IMR-90 (cell line): ENCODE data around the gene MEIS1. TPM values are rescaled to one million over a fixed set of nuclear protein-coding genes. Genes with fewer than 3 reads are reported as not detected.

Experiments
- ATAC-seq: fragments of 200-7000 bp; cut with Tn5 transposase; 2 replicates; pipeline ENCODE4 v1.9.1; 2020; ENCODE audit warnings: low read depth, mild to moderate bottlenecking, moderate library complexity
- BruUV-seq: library from RNA; stranded (reverse); fragments of 400-500 nt; replicated peaks from 2 replicates; lab custom pipeline; 2021; lab: Mats Ljungman, UMichigan
- CTCF ChIA-PET: fragments of 300-600 bp; formaldehyde crosslinking; extraction: SDS; loops from one replicate; lab custom pipeline; 2021; ENCODE audit warnings: antibody characterized with exemption; lab: Yijun Ruan, JAX
- POLR2A ChIA-PET: fragments of 300-600 bp; sonication (Branson Sonifier 250); formaldehyde crosslinking; loops from one replicate; lab custom pipeline; 2022; ENCODE audit warnings: antibody characterized with exemption; ENCODE audit not compliant: unreplicated experiment; lab: Charles Lee
- DNase-seq: peaks from one replicate; pipeline ENCODE4 v3.0.0; 2013
- H2AFZ ChIP-seq: replicated peaks from 2 replicates; pipeline ENCODE3; 2013; ENCODE audit warnings: low read length, mild to moderate bottlenecking; ENCODE audit not compliant: poor library complexity
- H2AK5ac ChIP-seq: 2 replicates; pipeline ENCODE4 v1.6.1; 2013; ENCODE audit warnings: low read depth, low read length, inconsistent platforms
- H2AK9ac ChIP-seq: replicated peaks from 2 replicates; pipeline ENCODE3; 2013; ENCODE audit warnings: mild to moderate bottlenecking, low read depth, low read length, moderate library complexity; ENCODE audit not compliant: poor library complexity
- H2BK120ac ChIP-seq: 2 replicates; pipeline ENCODE4 v1.6.1; 2013; ENCODE audit warnings: low read depth, low read length, inconsistent platforms
- H2BK15ac ChIP-seq: 3 replicates; pipeline ENCODE4 v1.6.1; 2013; ENCODE audit warnings: low read depth, low read length, inconsistent platforms
- H2BK20ac ChIP-seq: 2 replicates; pipeline ENCODE4 v1.6.1; 2013; ENCODE audit warnings: low read depth, mild to moderate bottlenecking, inconsistent platforms, low read length, moderate library complexity
- H2BK5ac ChIP-seq: 2 replicates; pipeline ENCODE4 v1.6.1; 2013; ENCODE audit warnings: mild to moderate bottlenecking, low read depth, low read length, inconsistent platforms; ENCODE audit not compliant: poor library complexity, severe bottlenecking
- H3K14ac ChIP-seq: replicated peaks from 2 replicates; pipeline ENCODE4 v1.6.1; 2013; ENCODE audit warnings: low read depth, low read length, inconsistent platforms
- H3K18ac ChIP-seq: 2 replicates; pipeline ENCODE4 v1.6.1; 2013; ENCODE audit warnings: low read depth, low read length, control low read depth
- H3K23ac ChIP-seq: 2 replicates; pipeline ENCODE4 v1.6.1; 2013; ENCODE audit warnings: low read depth, low read length, inconsistent platforms
- H3K27ac ChIP-seq: 2 replicates; pipeline ENCODE4 v1.5.1; 2013; ENCODE audit warnings: mild to moderate bottlenecking, control low read depth, low read length; ENCODE audit not compliant: insufficient read depth
- H3K27me3 ChIP-seq: 2 replicates; pipeline ENCODE4 v1.6.1; 2013; ENCODE audit warnings: low read length; ENCODE audit not compliant: control insufficient read depth, insufficient read depth
- H3K36me3 ChIP-seq: 2 replicates; pipeline ENCODE4 v1.6.1; 2013; ENCODE audit warnings: low read length, mixed read lengths; ENCODE audit not compliant: control insufficient read depth, insufficient read depth
- H3K4ac ChIP-seq: 2 replicates; pipeline ENCODE4 v1.6.1; 2013; ENCODE audit warnings: low read depth, low read length, inconsistent platforms
- H3K4me1 ChIP-seq: 2 replicates; pipeline ENCODE4 v1.6.1; 2013; ENCODE audit warnings: low read length, mixed read lengths; ENCODE audit not compliant: control insufficient read depth, insufficient read depth
- H3K4me2 ChIP-seq: 2 replicates; pipeline ENCODE4 v1.6.1; 2013; ENCODE audit warnings: low read depth, mild to moderate bottlenecking, control low read depth, low read length, moderate library complexity
- H3K4me3 ChIP-seq: 2 replicates; pipeline ENCODE4 v1.5.1; 2013; ENCODE audit warnings: low read depth, mild to moderate bottlenecking, control low read depth, low read length, moderate library complexity; ENCODE audit not compliant: insufficient read depth
- H3K56ac ChIP-seq: 2 replicates; pipeline ENCODE4 v1.6.1; 2013; ENCODE audit warnings: low read length, inconsistent platforms; ENCODE audit not compliant: insufficient read depth; ENCODE audit errors: extremely low read depth
- H3K79me1 ChIP-seq, 2 experiments: 2 replicates each; pipeline ENCODE4 v1.6.1; 2013; ENCODE audit warnings: low read length in 2 of 2, inconsistent platforms in 1 of 2, low read depth in 1 of 2
- H3K9ac ChIP-seq: 2 replicates; pipeline ENCODE4 v1.6.1; 2013; ENCODE audit warnings: low read depth, low read length, control low read depth
- H3K9me1 ChIP-seq: 2 replicates; pipeline ENCODE4 v1.6.1; 2013; ENCODE audit warnings: low read length, inconsistent platforms; ENCODE audit not compliant: insufficient read depth
- H3K9me3 ChIP-seq: 2 replicates; pipeline ENCODE4 v1.6.1; 2013; ENCODE audit warnings: low read length; ENCODE audit not compliant: control insufficient read depth, insufficient read depth
- H4K20me1 ChIP-seq: 2 replicates; pipeline ENCODE4 v1.6.1; 2013; ENCODE audit warnings: low read length, inconsistent platforms; ENCODE audit not compliant: insufficient read depth
- H4K5ac ChIP-seq: 2 replicates; pipeline ENCODE4 v1.6.1; 2013; ENCODE audit warnings: mild to moderate bottlenecking, low read depth, low read length, control low read depth
- H4K8ac ChIP-seq, 2 experiments: 2 replicates each; pipeline ENCODE4 v1.6.1; 2013; ENCODE audit warnings: low read depth in 2 of 2, low read length in 2 of 2, control low read depth in 1 of 2, inconsistent platforms in 1 of 2
- H4K91ac ChIP-seq: 2 replicates; pipeline ENCODE4 v1.6.1; 2013; ENCODE audit warnings: low read depth, low read length, inconsistent platforms; ENCODE audit not compliant: insufficient read depth
- CHD1 ChIP-seq: IDR thresholded peaks from 2 replicates; pipeline ENCODE4 v1.6.1; 2012; ENCODE audit warnings: low read depth, low read length, improper control_type of control experiment
- POLR2A ChIP-seq: IDR thresholded peaks from 2 replicates; pipeline ENCODE4 v1.6.1; 2012; ENCODE audit warnings: mild to moderate bottlenecking, low read depth, low read length
- WGBS, 2 experiments: methylation state at CpG; one replicate each; pipeline versions ENCODE4 v1.1.5 to v1.1.7; 2013; ENCODE audit warnings: missing lambda C conversion rate in 2 of 2; ENCODE audit not compliant: insufficient read length in 1 of 2; ENCODE audit errors: extremely low coverage in 2 of 2; 5-methylcytosine and 5-hydroxymethylcytosine counted together
- dilution Hi-C: fragments of 300-500 bp; cut with HindIII; formaldehyde crosslinking; loops from one replicate; pipeline ENCODE4 v1.14.3; 2018; ENCODE audit warnings: low sequenced_read_pairs; ENCODE audit not compliant: unreplicated experiment
- in situ Hi-C: fragments of 300-500 bp; cut with MboI; formaldehyde crosslinking; loops from 3 replicates; pipeline ENCODE4 v1.14.3; 2019; ENCODE audit warnings: low sequenced_read_pairs, inconsistent platforms, mixed read lengths
- intact Hi-C: fragments of 100-400 bp; cut with micrococcal nuclease; formaldehyde crosslinking; loops from 2 replicates; pipeline ENCODE4 v1.10.0; 2022
- polyA plus RNA-seq, 3 experiments: library from polyadenylated mRNA; depleted of rRNA; stranded (reverse); fragments of >200 nt; gene quantifications; 2 replicates each; pipeline ENCODE4 v1.2.3, GENCODE V29; 2012; ENCODE audit warnings: low replicate concordance in 1 of 3
- total RNA-seq: library from RNA; depleted of rRNA; stranded (reverse); fragments of >200 nt; gene quantifications from 2 replicates; pipeline ENCODE4 v1.2.3, GENCODE V29; 2012
- TF ChIP-seq, protein P1 (sequence below): fragments of 150-350 bp; IDR thresholded peaks from 2 replicates; pipeline ENCODE4 v1.6.1; 2017; ENCODE audit warnings: mild to moderate bottlenecking, antibody characterized with exemption, low read length, low read depth

MEIS1 gene
- total and polyA plus RNA-seq, 2 of the 4 experiments (the other 2 are of a cell fraction), result 54.4 to 157 TPM

DNA sequence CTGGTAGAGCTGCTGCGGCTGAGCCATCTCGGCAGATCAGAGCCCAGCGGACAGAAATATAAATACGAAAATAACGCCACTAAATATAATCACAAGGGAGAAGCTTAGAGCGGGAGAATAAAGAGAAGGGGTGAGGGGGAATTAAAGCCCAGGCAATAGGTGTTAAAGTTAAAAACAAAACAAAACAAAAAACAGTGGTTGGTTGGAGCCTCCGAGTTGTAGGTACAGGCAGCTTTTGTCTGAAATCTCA, 1.3 kb upstream of the MEIS1 start:
- no CpG with 5 or more reads among the region's 7 CpGs for WGBS, 2 experiments
- H4K8ac ChIP-seq, result peak overlapping the region; percentile 81 to 83
- peak overlapping the region; percentile 87 for H2AFZ ChIP-seq
- peaks cover 6% of the 10 kb centered on the region; the same call in 1 of the 2 replicates for H4K20me1 ChIP-seq
- peak overlapping the region; percentile 99 for H3K56ac ChIP-seq
- peaks cover 5 to 20% of the 10 kb centered on the region in 2 experiments; a peak in 1 of 4 replicates for H3K79me1 ChIP-seq
- H3K27me3 ChIP-seq, result no peaks in the 10 kb centered on the region
- H2AK5ac ChIP-seq, result no peak overlapping the region
- H2BK15ac ChIP-seq, result peak overlapping the region; percentile 21; the same call in 2 of the 3 replicates
- peak overlapping the region; percentile 99 for H3K4me3 ChIP-seq
- peak overlapping the region; percentile 70 for H4K5ac ChIP-seq
- peak overlapping the region; percentile 99 for H3K27ac ChIP-seq
- no peaks in the 10 kb centered on the region for H3K9me3 ChIP-seq
- peak overlapping the region; percentile 91 for H4K91ac ChIP-seq
- peak overlapping the region; percentile 74 for H3K4me2 ChIP-seq
- ChIA-PET POLR2A (interaction anchor here (0.6 to 2.1 kb wide), 10 partner anchors 11 to 1408 kb away, joined by 3 to 21 read pairs (median 4); no protein-coding TSS in a partner anchor), CTCF (interaction anchor here (1.1 kb wide), 1 partner anchor 11 kb away, joined by 5 read pairs; no protein-coding TSS in a partner anchor)
- peak overlapping the region; percentile 53 for H2BK120ac ChIP-seq
- dilution Hi-C loops (loop anchor here (25.0 kb wide), 1 partner anchor 779 kb away; no protein-coding TSS in a partner anchor), in situ Hi-C loops (loop anchor here (5.0 to 25.0 kb wide), 5 partner anchors 411 to 1604 kb away; no protein-coding TSS in a partner anchor), intact Hi-C loops (loop anchor here (1.0 to 5.0 kb wide), 2 partner anchors 782 to 889 kb away; no protein-coding TSS in a partner anchor)
- DNase-seq, result no peak
- peak overlapping the region; percentile 99 for H3K23ac ChIP-seq
- H3K18ac ChIP-seq, result peak overlapping the region; percentile 80
- no TSS peak for BruUV-seq
- H3K14ac ChIP-seq, result peak overlapping the region; percentile 87
- 0 out of 2 replicates have a peak overlapping the region, but pooled peaks have one; percentile 4 for H2BK20ac ChIP-seq
- no peaks in the 10 kb centered on the region for H3K9me1 ChIP-seq
- peaks cover 5% of the 10 kb centered on the region; the same call in 1 of the 2 replicates for H3K4me1 ChIP-seq
- TF ChIP-seq POLR2A (peak; percentile 64), CHD1 (no peak; the same call in 1 of the 2 replicates)
- TF ChIP-seq, protein P1, sequence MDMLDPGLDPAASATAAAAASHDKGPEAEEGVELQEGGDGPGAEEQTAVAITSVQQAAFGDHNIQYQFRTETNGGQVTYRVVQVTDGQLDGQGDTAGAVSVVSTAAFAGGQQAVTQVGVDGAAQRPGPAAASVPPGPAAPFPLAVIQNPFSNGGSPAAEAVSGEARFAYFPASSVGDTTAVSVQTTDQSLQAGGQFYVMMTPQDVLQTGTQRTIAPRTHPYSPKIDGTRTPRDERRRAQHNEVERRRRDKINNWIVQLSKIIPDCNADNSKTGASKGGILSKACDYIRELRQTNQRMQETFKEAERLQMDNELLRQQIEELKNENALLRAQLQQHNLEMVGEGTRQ, result no peak
- H3K36me3 ChIP-seq, result peaks cover 11% of the 10 kb centered on the region
- peak overlapping the region; percentile 91 for H3K4ac ChIP-seq
- no peak for ATAC-seq
- H2AK9ac ChIP-seq, result peak overlapping the region; percentile 91
- H2BK5ac ChIP-seq, result peak overlapping the region; percentile 90
- H3K9ac ChIP-seq, result peak overlapping the region; percentile 89
